Measurements from ENCODE around the gene SCN1B.
A peak's percentile ranks its signal among the peaks of the same experiment; 100 is the strongest.
"Not testable (repeated sequence)": the region's sequence is repeated elsewhere in the genome, so short reads cannot be mapped to it uniquely, and the experiment has no call there.

Gene SCN1B

DNA sequence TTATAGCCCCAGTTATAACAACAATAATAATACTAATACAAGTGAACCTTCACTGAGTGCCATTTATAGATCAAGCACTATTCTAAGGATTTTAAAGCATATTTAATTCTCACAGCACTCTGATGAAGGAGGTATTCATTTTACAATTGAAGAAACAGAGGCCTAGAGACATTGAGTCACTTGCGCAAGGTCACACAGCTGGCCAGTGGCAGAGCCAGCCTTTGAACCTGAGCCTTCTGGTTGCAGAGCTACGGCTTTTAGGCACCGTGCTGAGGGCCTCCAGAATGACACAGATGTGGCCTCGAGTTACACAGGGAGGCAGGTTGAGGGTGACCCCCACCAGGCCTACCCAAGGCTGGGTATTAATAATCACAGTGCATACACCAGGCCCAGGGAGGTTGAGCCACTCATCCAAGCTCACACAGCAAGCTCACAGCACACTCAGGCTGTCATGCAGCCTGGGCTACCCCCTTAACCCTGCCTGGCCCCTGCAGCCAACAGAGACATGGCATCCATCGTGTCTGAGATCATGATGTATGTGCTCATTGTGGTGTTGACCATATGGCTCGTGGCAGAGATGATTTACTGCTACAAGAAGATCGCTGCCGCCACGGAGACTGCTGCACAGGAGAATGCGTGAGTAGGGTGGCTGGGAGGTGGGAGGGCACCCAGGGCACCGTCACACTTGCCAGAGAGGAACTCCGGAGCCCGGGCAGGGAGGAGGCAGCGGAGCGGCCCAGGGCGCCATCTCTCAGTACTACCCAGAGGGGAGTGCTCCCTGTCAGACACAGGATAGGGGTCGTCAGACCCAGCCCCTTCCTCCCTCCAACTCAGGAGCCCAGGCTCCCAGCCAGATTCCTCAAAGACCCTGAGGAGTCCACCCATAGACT, 8.6 kb downstream of the SCN1B start:
- DNase-seq = no peak

DNA sequence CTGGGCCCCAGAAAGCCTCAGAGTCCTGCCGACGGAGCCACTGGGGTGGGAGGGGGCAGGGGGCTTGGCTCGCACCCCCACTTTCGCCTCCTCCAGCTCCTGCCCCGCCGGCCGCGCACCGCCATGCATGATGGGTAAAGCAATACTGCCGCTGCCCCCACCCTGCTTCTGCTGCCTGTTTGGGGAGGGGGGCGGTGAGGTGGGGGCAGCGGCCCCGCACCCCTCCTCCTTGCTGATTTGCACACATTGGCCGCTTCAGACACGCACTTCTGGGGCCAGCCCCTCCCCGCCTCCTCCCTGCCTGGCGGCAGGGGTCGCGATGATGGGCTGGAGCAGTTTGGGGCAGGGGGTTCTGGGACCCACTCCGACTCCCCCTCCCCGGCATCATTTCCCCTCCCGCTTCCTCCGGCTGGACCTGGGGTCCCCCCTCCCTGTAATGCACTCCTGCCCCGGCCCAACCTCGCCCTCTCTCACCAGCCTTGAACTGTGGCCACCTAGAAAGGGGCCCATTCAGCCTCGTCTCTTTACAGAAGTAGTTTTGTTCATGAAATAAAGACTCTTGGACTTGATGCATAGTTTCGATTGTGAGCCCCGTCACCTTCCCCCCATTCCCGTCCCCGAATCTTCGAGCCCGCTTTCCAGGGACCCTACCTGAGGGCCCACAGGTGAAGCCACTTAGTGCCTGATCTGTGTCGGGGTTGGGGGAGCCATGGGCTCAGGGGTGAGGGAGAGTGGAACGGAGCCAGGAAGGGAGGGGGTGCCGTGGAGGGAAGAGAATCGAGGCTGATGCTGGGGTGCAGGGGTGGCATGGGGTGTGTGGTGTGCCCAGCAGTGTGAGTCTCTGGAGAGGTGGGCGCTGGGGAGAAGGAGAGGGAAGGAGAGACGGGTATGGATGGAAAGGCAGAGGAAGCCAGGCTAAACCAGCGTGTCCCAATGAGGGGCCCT, 9.9 kb downstream of the SCN1B start:
- DNase-seq = no peak

DNA sequence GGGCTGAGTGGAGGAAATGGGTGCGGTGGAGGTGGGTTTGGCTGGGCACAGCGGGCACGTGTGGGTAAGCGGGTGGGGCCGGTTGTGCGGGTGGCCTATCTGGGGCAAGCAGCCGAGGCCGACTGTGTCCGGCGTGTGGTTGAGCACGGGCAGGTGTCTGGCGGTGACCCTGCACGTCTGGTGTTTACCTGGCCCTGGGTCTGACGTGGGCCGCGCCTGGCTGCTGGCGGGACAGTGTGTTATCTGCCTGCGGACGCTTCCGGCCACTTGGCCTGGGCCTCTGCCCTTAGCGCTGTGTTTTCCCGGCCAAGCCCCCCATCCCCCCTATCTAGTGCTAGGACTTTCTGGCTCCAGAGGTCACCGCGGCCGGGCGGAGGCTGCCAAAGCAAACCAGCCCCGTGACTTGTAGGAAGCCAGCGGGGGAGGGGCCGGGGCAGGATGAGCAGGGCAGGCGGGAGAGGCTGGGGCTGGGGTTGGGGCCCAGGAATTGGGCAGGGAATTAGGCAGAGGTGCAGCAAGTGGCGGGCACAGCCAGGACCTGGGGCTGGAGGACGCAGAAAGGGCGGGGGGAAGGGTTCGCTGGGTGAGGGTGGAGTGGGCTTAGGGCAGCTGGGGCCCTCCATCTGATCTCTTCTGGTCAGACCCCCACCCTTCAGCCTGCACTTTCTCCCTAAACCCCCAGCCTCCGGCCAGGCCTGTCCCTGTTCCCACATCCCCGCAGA, 10.7 kb downstream of the SCN1B start:
- DNase-seq = no peak

DNA sequence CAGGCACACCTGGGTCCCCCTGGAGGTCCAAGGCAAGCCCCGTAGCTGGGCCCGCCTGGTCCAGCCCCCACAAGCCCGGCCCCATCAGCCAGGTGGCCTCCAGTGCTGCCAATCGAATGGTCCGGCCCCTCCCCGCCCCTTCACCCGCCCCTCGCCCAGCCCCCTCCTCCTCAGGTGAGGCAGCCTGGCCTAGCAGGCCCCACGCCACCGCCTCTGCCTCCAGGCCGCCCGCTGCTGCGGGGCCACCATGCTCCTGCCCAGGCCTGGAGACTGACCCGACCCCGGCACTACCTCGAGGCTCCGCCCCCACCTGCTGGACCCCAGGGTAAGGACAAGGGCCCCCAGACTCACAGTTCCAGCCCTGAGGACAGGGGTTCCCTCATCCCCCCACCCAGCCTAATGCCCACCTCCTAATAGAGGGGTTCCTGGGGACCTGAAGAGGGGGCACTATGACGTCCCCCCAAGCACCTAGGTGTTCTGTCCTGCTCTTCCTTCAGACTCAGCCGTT, 11.3 kb downstream of the SCN1B start, which contains the start of gene HPN:
Gene HPN, plus strand, starts transcription at position 174 of the 508 bp plus-strand sequence. CDS start 786 bp downstream, outside the sequence.
- DNase-seq = no peak

DNA sequence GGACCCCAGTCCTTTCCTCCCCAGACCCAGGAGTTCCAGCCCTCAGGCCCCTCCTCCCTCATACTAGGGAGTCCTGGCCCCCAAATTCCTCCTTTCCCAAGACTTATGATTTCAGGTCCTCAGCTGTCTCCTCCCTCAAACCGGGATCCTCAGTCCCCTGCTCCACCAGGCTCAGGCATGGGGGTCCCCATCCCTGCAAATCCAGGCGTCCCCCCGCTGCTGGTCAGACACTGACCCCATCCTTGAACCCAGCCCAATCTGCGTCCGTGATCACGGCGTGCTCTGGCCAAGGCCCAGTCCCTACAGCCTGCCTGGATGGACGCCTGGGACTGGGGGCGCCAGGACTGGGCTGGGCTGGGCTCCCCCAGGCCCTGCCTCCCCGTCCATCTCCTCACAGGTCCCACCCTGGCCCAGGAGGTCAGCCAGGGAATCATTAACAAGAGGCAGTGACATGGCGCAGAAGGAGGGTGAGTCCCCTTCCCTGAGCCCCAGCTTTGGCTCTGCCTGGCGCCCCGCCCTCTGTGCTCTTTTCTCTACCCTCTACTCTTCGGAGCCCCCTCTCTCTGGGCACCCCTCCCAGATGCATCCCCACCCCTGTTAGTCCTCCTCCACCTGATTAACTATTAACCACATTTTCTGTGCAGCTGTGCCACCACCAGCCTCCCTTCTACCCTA, 11.9 kb downstream of the SCN1B start:
- DNase-seq = no peak

DNA sequence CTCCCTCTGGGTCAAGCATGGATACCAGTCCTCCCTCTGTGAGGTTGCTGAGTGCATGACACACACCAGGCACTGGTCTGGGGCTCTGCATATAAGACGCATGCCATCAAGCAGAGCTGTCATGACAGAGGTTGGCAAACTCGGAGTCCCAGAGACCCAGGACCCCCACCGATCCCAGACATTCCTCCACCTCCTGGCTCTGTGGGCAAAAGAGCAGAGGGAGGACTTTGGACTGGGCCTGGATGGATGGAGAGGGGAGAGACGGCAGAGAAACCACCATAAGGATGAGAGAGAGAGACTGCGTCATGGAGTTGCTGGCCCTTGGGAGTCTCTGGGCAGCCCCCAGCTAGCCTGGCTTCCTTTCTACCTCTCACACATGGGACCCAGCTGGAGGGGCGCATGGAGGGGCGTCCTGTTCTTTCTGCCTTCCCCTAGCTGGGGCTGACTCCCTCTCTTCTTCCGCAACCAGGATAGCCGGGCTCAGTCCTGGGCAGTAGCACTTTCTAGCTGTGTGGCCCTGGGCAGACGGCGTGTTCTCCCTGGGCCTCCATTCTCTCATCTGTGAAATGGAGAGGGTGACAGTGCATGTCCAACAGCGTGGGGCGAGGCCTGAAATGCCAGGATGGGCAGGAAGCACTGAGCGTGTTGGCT, 12.8 kb downstream of the SCN1B start:
- no peak for DNase-seq

DNA sequence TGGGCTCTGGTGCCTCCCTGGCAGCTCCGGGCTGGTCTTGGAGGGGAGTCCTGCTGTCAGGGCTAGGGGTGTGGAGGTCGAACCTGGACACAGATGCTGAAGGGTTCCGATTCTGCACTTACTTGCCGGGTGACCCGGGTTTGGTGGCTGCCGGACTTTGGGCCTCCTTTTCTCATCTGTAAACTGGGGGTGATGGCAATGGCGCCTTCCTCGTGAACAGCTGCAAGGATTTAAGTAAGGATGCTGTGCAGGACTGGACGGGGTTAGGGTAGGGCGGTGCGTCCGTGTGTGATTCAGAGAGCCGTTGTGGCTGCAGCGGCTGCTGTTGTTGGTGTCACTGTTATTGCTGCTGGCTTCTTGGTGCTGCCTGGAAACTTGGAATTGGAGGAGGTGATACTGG, 13.6 kb downstream of the SCN1B start:
- no peak for DNase-seq

DNA sequence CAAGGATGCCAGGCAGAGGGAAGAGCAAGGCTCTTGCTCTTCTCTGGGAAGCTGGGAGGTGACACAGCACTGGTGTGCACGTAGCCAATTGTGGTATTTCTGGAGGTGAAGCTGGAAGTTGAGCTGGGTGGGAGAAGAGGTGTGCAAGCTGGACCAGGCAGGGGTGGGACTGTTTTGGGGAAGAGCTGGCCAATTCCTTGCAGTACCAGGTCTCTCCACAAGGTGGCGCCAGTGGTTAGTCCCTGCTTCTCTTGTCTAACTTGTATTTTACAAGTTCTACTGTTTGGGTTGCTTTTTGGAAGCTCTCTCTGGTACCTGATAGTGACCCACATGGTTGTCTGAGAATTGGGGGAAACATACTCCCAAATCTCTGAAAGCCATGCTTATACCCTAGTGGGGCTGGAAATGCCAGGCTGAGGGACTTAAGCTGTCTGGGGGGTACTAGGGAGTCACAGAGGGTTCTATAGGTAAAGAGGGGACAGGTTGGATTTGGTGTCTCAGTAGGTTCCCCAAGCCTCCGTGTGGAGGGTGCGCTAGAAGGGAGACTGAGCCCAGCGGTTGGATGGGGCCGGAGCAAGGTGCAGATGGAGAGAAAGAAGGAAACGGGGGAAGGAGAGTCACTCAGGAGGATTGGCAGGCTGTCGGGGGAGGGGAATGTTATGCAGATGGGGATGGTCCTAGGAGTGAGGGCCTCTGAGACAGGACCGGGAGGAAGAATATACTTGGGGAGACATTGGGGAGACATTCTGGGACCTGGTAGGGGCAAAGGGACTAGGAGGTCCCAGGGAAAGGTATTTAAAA, 14.2 kb downstream of the SCN1B start:
- DNase-seq = peak; percentile 68

DNA sequence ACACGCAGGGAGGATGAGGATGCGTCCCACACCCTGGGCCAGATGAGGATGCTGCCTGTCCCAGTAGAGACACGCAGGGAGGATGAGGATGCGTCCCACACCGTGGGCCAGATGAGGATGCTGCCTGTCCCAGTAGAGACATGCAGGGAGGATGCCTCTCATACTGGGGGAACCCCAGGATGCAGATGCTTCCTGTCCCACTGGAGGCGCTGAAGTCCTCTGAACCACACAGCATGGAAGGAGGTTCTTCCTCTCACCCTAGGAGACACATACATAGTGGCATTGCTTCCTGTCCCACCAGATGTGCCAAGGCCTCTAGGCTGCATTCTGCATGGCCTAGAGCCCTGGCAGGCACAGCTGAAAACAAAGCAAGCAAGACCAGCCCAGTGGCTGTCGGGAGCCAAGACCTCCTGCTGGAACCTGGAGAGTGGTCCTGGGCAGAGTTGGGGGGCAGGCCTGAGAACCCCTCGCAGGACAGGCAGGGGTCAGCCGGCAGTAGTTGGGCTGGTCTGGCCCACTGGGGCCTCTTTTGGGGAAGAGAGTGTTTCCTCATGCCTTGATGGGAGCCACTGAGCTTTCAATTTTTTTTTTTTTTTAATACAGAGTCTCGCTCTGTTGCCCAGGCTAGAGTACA, 15.5 kb downstream of the SCN1B start:
- DNase-seq = no peak

DNA sequence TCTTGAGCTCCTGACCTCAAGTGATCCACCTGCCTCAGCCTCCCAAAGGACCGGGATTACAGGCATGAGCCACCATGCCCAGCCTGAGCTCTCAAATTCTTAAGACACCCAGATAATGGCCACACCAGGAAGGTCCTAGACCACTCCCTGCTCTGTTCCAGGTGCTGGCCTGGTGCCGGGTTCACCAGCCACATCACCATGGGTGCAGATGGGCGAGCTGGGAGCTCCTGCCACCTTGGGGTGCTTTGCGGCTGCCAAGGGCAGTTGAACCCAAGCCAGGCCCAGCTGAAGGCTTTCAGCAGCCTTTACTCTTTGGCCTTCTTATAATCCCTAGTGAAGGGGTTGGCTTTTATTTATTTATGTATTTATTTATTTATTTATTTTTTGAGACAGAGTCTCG, 16.2 kb downstream of the SCN1B start:
- DNase-seq = no peak

DNA sequence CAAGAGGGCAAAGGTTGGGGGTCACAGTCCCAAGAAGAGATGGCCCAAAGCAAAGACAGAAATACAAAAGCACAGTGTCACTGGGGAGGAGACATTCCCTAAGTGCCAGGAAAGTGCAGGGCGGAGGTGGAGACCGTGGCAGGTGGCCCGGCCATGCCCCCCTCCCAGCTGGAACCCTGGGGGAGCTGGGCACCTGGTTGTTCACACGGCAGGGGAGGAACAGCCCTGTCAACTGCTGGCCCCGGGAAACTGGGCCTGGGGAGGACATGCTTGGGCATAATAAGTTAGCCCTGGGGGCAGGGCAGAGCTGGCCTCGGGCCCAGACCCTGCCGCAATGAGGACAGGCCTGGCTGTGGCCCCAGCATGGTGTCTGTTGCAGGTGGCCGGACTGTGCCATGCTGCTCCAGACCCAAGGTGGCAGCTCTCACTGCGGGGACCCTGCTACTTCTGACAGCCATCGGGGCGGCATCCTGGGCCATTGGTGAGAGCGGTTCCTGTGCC, 18.7 kb downstream of the SCN1B start:
- no peak for DNase-seq

DNA sequence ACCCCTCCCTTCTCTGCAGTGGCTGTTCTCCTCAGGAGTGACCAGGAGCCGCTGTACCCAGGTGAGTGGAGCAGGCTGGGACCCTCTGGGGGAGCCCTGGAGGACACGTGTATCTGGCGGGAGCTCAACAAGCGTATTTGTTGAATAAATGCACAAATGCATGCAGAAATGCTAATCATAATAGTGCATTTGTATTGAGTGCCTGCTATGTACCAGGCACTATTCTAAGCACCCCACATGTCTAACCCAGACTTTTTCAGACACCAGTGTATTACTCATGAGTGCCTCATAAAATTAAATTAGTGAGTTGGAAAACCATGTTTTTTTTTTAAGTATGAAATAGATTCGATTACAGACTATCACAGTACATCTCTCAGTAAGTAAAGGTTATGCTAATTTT, 19.2 kb downstream of the SCN1B start:
- DNase-seq = no peak

DNA sequence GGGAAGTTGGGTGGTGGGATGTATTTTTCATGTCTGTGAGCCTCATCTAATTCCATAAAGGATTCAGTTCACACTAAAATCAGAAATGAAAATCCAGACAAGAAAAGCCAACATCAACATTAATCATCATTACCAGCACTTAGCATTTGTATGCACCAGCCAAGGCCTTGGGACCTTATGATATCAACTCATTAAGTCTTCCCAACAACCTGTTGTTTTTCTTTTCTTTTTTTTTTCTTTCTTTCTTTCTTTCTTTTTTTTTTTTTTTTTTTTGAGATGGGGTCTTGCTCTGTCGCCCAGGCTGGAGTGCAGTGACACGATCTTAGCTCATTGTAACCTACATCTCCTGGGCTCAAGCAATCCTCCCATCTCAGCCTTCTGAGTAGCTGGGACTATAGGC, 20.4 kb downstream of the SCN1B start:
- DNase-seq = not testable (repeated sequence)

DNA sequence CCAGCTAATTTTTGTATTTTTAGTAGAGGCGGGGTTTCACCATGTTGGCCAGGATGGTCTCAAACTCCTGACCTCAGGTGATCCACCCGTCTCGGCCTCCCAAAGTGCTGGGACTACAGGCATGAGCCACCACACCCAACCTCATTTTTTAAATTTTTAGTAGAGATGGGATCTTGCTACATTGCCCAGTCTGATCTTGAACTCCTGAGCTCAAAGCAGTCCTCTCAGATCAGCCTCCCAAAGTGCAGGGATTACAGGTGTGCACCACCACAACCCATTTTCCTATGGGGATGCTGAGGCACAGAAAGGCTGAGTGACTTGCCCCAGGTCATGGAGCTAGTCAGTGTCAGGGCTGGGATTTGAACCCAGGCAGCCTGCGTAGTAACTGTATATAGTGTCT, 21.0 kb downstream of the SCN1B start:
- DNase-seq = not testable (repeated sequence)

DNA sequence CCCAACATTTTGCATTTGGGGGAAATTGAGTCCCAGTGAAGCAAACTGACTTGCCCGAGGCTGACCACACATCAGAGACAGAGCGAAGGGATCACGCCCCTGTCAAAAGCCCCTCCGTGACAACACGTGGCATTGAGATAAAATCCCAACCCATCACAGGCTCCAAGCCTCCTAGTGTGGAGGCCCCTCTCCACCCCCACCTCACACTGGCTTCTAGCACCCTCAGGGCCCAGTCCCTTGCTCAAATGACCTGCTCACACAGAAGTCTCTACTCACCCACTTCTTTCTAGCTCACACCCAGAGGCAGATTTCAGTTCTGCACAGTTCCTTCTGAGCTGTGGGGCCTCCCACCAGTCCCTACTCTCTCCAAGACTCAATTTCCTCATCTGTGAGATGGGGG, 21.5 kb downstream of the SCN1B start:
- DNase-seq = no peak

DNA sequence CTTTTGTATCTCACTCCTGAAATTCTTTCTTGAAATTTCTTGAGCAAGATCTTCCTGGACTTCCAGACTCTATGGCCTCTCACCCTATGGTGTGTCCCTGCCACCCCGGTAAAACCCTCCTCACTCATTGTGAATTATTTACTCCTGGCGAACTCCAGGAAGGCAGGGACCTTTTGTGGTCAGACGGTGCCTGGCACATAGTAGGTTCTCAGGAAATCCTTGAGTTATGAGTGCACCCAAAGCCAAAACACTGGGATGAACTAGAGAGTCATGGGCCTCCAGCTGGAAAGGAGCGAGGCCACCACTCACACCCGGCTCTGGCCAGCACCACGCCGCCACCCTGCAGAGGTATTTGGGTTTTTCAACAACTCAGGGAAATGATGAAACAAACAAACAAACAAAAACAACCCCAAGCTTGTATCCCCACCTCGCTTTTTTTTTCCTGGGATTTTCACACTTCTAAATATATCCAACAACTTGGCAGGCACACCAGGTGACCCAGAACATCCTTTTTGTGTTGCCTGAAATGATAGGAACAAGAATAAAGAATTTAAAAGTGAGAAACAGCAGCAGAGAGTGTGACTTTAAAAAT, 22.4 kb downstream of the SCN1B start:
- DNase-seq = no peak

DNA sequence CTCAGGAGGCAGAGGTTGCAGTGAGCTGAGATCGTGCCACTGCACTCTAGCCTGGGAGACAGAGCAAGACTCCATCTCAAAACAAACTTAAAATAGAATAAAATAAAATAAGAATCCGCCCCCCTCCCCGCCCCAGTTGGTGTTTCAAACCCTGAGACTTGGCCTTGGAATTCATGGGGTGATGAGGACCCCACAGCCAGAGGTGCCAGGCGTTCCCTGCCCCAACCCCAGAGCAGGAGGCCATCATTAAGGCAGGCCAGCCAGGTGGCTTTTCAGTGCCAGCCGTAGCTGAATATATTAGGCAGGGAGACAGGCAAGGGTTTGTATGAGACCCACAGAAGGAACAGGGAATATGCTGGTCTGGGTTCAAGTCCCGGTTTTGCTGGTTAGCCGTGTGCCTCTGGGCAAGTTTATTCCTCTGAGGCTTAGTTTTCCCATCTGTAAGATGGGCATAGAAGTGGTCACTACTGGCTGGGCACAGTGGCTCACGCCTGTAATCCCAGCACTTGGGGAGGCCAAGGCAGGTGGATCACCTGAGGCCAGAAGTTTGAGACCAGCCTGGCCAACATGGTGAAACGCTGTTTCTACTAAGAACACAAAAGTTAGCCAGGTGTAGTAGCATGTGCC, 23.5 kb downstream of the SCN1B start:
- DNase-seq = no peak

DNA sequence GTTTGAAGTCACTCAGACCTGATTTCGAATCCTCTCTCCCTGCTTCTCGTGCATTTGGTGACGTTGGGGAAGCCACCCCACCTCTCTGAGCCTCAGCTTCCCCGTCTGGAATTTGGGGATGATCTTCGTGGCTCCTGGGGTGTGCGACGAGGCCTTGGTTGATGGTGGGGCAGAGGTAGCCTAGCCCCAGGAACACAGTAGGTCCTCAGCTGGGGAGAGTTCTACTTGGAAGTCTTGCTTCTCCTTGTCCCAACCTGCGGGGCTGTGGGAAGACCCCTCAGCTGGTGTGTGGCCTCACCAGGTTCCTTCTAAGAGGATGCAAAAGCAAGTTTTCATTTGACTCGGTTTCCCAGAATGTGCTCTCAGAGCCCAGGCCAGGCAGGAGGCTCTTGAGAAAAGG, 24.4 kb downstream of the SCN1B start:
- DNase-seq = no peak

DNA sequence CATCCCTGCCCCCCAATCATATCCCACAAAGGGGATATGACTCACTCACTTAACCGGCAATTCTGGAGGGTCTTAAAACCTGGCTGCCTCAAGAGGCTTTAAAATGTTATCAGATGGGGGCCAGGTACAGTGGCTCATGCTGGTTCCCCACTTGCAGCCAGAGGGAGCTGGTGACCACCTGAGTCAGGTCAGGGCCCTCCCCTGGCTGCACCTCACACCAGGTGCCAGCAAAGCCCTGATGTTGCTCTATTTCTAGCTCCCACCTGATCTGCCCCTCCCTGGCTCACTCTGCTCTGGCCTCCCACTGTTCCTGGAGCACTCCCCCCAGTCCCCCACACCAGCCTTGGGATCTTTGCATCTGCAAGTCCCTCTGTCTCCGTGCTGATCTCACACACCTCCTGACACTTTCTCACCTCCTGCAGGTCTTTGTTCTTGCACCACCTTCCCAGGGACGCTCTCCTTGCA, 25.5 kb downstream of the SCN1B start:
- no peak for DNase-seq

All from T-helper 9 cell (primary cell).